SK-N-MC (cell line): Measurements from ENCODE around the gene LRRC72.

Experiments used
- EZH2 ChIP-seq: fragments of 200-600 bp; sonication (generic); IDR thresholded peaks from one replicate; pipeline ENCODE4 v1.6.1; 2017; ENCODE audit warnings: antibody characterized with exemption
- FOXP2 ChIP-seq: optimal IDR thresholded peaks from 2 replicates; pipeline ENCODE3; 2011; ENCODE audit warnings: mild to moderate bottlenecking, moderate library complexity; ENCODE audit not compliant: insufficient read depth; ENCODE audit errors: extremely low read length, control extremely low read depth
- POLR2AphosphoS5 ChIP-seq: IDR thresholded peaks from 2 replicates; pipeline ENCODE4 v1.6.1; 2012; ENCODE audit warnings: mild to moderate bottlenecking, low read depth, low read length, borderline replicate concordance

- TF ChIP-seq EZH2 (no peak), POLR2AphosphoS5 (no peak), FOXP2 (no peak)
Observed at GRCh38 chr7:16502303-16502702, 24.3 kb upstream of the LRRC72 start.
